SK-N-SH (cell line): Measurements from ENCODE around the gene KLHL33. TPM values are rescaled to one million over a fixed set of nuclear protein-coding genes. Genes with fewer than 3 reads are reported as not detected.
A peak's percentile ranks its signal among the peaks of the same experiment; 100 is the strongest.

ENCODE experiments used
- CTCF ChIA-PET: fragments of 300-600, 350-600 bp; formaldehyde crosslinking; extraction: SDS; loops from one replicate; lab custom pipeline; 2021; lab: Yijun Ruan, JAX
- POLR2A ChIA-PET: fragments of 350-600 bp; sonication (Branson Sonifier 250); formaldehyde crosslinking; extraction: SDS; loops from one replicate; lab custom pipeline; 2020; ENCODE audit warnings: antibody characterized with exemption, inconsistent platforms; lab: Yijun Ruan, JAX
- DNase-seq: peaks from one replicate; pipeline ENCODE4 v3.0.0; 2012
- H2AFZ ChIP-seq: fragments of 200-600 bp; sonication (generic); 2 replicates; pipeline ENCODE4 v1.8.1; 2016; ENCODE audit warnings: antibody characterized with exemption, mild to moderate bottlenecking, low read depth
- H3F3A ChIP-seq: fragments of 200-600 bp; sonication (generic); replicated peaks from 2 replicates; pipeline ENCODE3; 2016; ENCODE audit warnings: antibody characterized with exemption, mild to moderate bottlenecking; ENCODE audit not compliant: insufficient read depth
- H3K27ac ChIP-seq, 2 experiments: fragments of 200-500 bp in 1 of 2; fragments of 200-600 bp in 1 of 2; sonication (Bioruptor generic) in 1 of 2; sonication (generic), shearing (Covaris generic) in 1 of 2; 2 replicates each; pipeline versions ENCODE4 v1.5.1 to v1.6.1; 2014 to 2016; ENCODE audit warnings: low read depth in 2 of 2, inconsistent platforms in 1 of 2, low read length in 1 of 2, mild to moderate bottlenecking in 1 of 2, mixed read lengths in 1 of 2
- H3K27me3 ChIP-seq: fragments of 200-600 bp; sonication (generic), shearing (Covaris generic); 2 replicates; pipeline ENCODE4 v1.6.1; 2016; ENCODE audit warnings: mixed run types; ENCODE audit not compliant: insufficient read depth
- H3K36me3 ChIP-seq, 2 experiments: fragments of 200-500 bp in 1 of 2; fragments of 200-600 bp in 1 of 2; sonication (Bioruptor generic) in 1 of 2; sonication (generic) in 1 of 2; replicated peaks in 1 of 2; 2 replicates each; pipeline versions ENCODE3 to v1.5.1; 2014 to 2016; ENCODE audit warnings: low read length in 1 of 2, mild to moderate bottlenecking in 1 of 2; ENCODE audit not compliant: insufficient read depth in 2 of 2, control insufficient read depth in 1 of 2
- H3K4me1 ChIP-seq, 2 experiments: fragments of 200-500 bp in 1 of 2; fragments of 200-600 bp in 1 of 2; sonication (Bioruptor generic) in 1 of 2; sonication (generic), shearing (Covaris generic) in 1 of 2; 2 replicates each; pipeline versions ENCODE4 v1.5.1 to v1.6.1; 2014 to 2016; ENCODE audit warnings: low read depth in 1 of 2, low read length in 1 of 2, mixed run types in 1 of 2; ENCODE audit not compliant: insufficient read depth in 2 of 2, control insufficient read depth in 1 of 2
- H3K4me2 ChIP-seq: fragments of 200-600 bp; sonication (generic), shearing (Covaris generic); 2 replicates; pipeline ENCODE4 v1.6.1; 2017; ENCODE audit warnings: mixed run types
- H3K4me3 ChIP-seq, 2 experiments: fragments of 200-500 bp in 1 of 2; fragments of 200-600 bp in 1 of 2; sonication (Bioruptor generic) in 1 of 2; sonication (generic), shearing (Covaris generic) in 1 of 2; 2 replicates each; pipeline versions ENCODE4 v1.5.1 to v1.8.1; 2014 to 2016; ENCODE audit warnings: low read depth in 2 of 2, inconsistent platforms in 1 of 2, low read length in 1 of 2, mild to moderate bottlenecking in 1 of 2, mixed read lengths in 1 of 2, moderate library complexity in 1 of 2
- H3K79me2 ChIP-seq: fragments of 200-600 bp; sonication (generic); 2 replicates; pipeline ENCODE4 v1.8.1; 2017; ENCODE audit warnings: mild to moderate bottlenecking; ENCODE audit not compliant: insufficient read depth
- H3K9ac ChIP-seq: fragments of 200-600 bp; sonication (generic); 2 replicates; pipeline ENCODE4 v1.6.1; 2017; ENCODE audit warnings: mixed run types
- H3K9me2 ChIP-seq: fragments of 200-600 bp; sonication (generic); 2 replicates; pipeline ENCODE4 v1.6.1; 2017; ENCODE audit warnings: mixed run types
- H3K9me3 ChIP-seq: fragments of 200-600 bp; sonication (generic); 2 replicates; pipeline ENCODE4 v1.6.1; 2017; ENCODE audit warnings: mixed run types, mild to moderate bottlenecking, moderate library complexity
- H4K20me1 ChIP-seq: fragments of 200-600 bp; sonication (generic); 2 replicates; pipeline ENCODE4 v1.6.1; 2017; ENCODE audit warnings: mild to moderate bottlenecking, mixed run types; ENCODE audit not compliant: insufficient read depth
- CHD2 ChIP-seq: fragments of 150-350 bp; IDR thresholded peaks from 2 replicates; pipeline ENCODE4 v1.6.1; 2018; ENCODE audit warnings: low read length; ENCODE audit not compliant: partially characterized antibody
- FOSL2 ChIP-seq: IDR thresholded peaks from 2 replicates; pipeline ENCODE4 v1.4.0; 2012; ENCODE audit warnings: low read depth, mild to moderate bottlenecking, moderate library complexity, borderline replicate concordance
- FOXJ3 ChIP-seq: sonication (generic); formaldehyde crosslinking; IDR thresholded peaks from 2 replicates; pipeline ENCODE4 v1.5.1; 2020; ENCODE audit warnings: mild to moderate bottlenecking, missing genetic modification reagents
- FOXM1 ChIP-seq: IDR thresholded peaks from 2 replicates; pipeline ENCODE4 v1.4.0; 2012; ENCODE audit warnings: low read depth, mild to moderate bottlenecking
- GABPA ChIP-seq: IDR thresholded peaks from 2 replicates; pipeline ENCODE4 v1.4.0; 2012; ENCODE audit warnings: low read depth, mild to moderate bottlenecking
- GATA2 ChIP-seq: sonication (generic); formaldehyde crosslinking; IDR thresholded peaks from 2 replicates; pipeline ENCODE4 v1.5.0; 2020; ENCODE audit warnings: mild to moderate bottlenecking, missing genetic modification reagents
- IRF3 ChIP-seq: fragments of 150-350 bp; IDR thresholded peaks from 2 replicates; pipeline ENCODE4 v1.6.1; 2016; ENCODE audit warnings: mild to moderate bottlenecking, low read depth, low read length
- MAX ChIP-seq: IDR thresholded peaks from 2 replicates; pipeline ENCODE4 v1.4.0; 2012; ENCODE audit warnings: low read depth
- RAD21 ChIP-seq: IDR thresholded peaks from 2 replicates; pipeline ENCODE4 v1.6.1; 2012; ENCODE audit warnings: mild to moderate bottlenecking, low read length
- RFX5 ChIP-seq: IDR thresholded peaks from 2 replicates; pipeline ENCODE4 v1.6.1; 2012; ENCODE audit warnings: mild to moderate bottlenecking, improper control_type of control experiment, low read length
- RXRA ChIP-seq: IDR thresholded peaks from 2 replicates; pipeline ENCODE4 v1.4.0; 2012; ENCODE audit warnings: low read depth, mild to moderate bottlenecking, borderline replicate concordance
- SIN3A ChIP-seq: IDR thresholded peaks from 2 replicates; pipeline ENCODE4 v1.6.1; 2012; ENCODE audit warnings: low read depth, mild to moderate bottlenecking, low read length, moderate library complexity, borderline replicate concordance
- SMC3 ChIP-seq: IDR thresholded peaks from 2 replicates; pipeline ENCODE4 v1.6.1; 2012; ENCODE audit warnings: low read depth, low read length, improper control_type of control experiment
- TAF1 ChIP-seq: IDR thresholded peaks from 2 replicates; pipeline ENCODE4 v1.6.1; 2012; ENCODE audit warnings: low read depth, mild to moderate bottlenecking, low read length, moderate library complexity, borderline replicate concordance
- TEAD4 ChIP-seq: IDR thresholded peaks from 2 replicates; pipeline ENCODE4 v1.4.0; 2012; ENCODE audit warnings: mild to moderate bottlenecking, borderline replicate concordance; ENCODE audit not compliant: insufficient read depth
- USF1 ChIP-seq: IDR thresholded peaks from 2 replicates; pipeline ENCODE4 v1.4.0; 2012; ENCODE audit warnings: low read depth, borderline replicate concordance
- ZBTB33 ChIP-seq: IDR thresholded peaks from 2 replicates; pipeline ENCODE4 v1.4.0; 2012; ENCODE audit warnings: low read depth, borderline replicate concordance
- WGBS: methylation state at CpG from one replicate; pipeline ENCODE4 v1.1.6; 2017; ENCODE audit warnings: low lambda C conversion rate; 5-methylcytosine and 5-hydroxymethylcytosine counted together
- polyA plus RNA-seq, 3 experiments: library from polyadenylated mRNA; depleted of rRNA; stranded (reverse); fragments of >200 nt; gene quantifications; 2 replicates each; pipeline ENCODE4 v1.2.3, GENCODE V29; 2012

The KLHL33 gene
- polyA plus RNA-seq, 1 of the 3 experiments (the other 2 are of a cell fraction), result not detected

GRCh38 chr14:20438664-20439063 lies 2.7 kb upstream of the KLHL33 start:
- Histone ChIP-seq H3K27me3 (no peaks in the 10 kb centered on the region; the same call in 1 of the 2 replicates), H3K27ac (no peak overlapping the region), H3F3A (no peaks in the 10 kb centered on the region), H3K4me3 (no peak overlapping the region), H3K4me1 (no peaks in the 10 kb centered on the region), H4K20me1 (no peaks in the 10 kb centered on the region), H2AFZ (no peak overlapping the region), H3K4me2 (no peak overlapping the region), H3K79me2 (no peaks in the 10 kb centered on the region), H3K9me2 (no peaks in the 10 kb centered on the region), H3K9me3 (no peaks in the 10 kb centered on the region), H3K36me3 (no peaks in the 10 kb centered on the region), H3K9ac (no peak overlapping the region)
- no peak for TF ChIP-seq GATA2 (CRISPR knock-in tag)
- POLR2A ChIA-PET, result no interaction called here
- CTCF ChIA-PET, result no interaction called here
- 49% methylated on average over 7 of the region's 7 CpGs for WGBS
- DNase-seq, result no peak

GRCh38 chr14:20436363-20436755 lies 393 bp upstream of the KLHL33 start:
- H3K9me2 ChIP-seq, result no peaks in the 10 kb centered on the region
- H3K4me3 ChIP-seq, result no peak overlapping the region
- H3K9me3 ChIP-seq, result no peaks in the 10 kb centered on the region
- H3K4me2 ChIP-seq, result no peak overlapping the region
- no peak overlapping the region for H3K27ac ChIP-seq
- H3K9ac ChIP-seq, result no peak overlapping the region
- H4K20me1 ChIP-seq, result no peaks in the 10 kb centered on the region
- H2AFZ ChIP-seq, result no peak overlapping the region
- H3K79me2 ChIP-seq, result no peaks in the 10 kb centered on the region
- 76% methylated on average over 4 of the region's 4 CpGs for WGBS
- H3K36me3 ChIP-seq, result no peaks in the 10 kb centered on the region
- no peaks in the 10 kb centered on the region for H3F3A ChIP-seq
- no peak for DNase-seq
- POLR2A ChIA-PET, result no interaction called here
- CTCF ChIA-PET, result interaction anchor here (0.7 to 1.8 kb wide), 2 partner anchors 21 to 178 kb away, joined by 3 to 8 read pairs; no protein-coding TSS in a partner anchor
- no peaks in the 10 kb centered on the region; the same call in 1 of the 2 replicates for H3K27me3 ChIP-seq
- TF ChIP-seq USF1 (no peak), SIN3A (no peak), FOSL2 (peak; percentile 10; the same call in 1 of the 2 replicates), FOXJ3 (CRISPR knock-in tag) (no peak)
- H3K4me1 ChIP-seq, result no peaks in the 10 kb centered on the region

GRCh38 chr14:20434701-20435581 lies 1.0 kb downstream of the KLHL33 start:
- WGBS, result 79% methylated on average over 31 of the region's 44 CpGs
- no peaks in the 10 kb centered on the region for H3K9me2 ChIP-seq
- no peak overlapping the region for H3K4me2 ChIP-seq
- CTCF ChIA-PET, result interaction anchor here (1.0 to 1.8 kb wide), 2 partner anchors 19 to 20 kb away, joined by 3 to 8 read pairs; no protein-coding TSS in a partner anchor
- POLR2A ChIA-PET, result no interaction called here
- DNase-seq, result no peak
- no peak overlapping the region for H3K9ac ChIP-seq
- no peaks in the 10 kb centered on the region for H4K20me1 ChIP-seq
- H3K9me3 ChIP-seq, result no peaks in the 10 kb centered on the region
- no peaks in the 10 kb centered on the region for H3K79me2 ChIP-seq
- no peak overlapping the region for H3K4me3 ChIP-seq
- no peaks in the 10 kb centered on the region; the same call in 1 of the 2 replicates for H3K27me3 ChIP-seq
- H2AFZ ChIP-seq, result no peak overlapping the region
- H3K4me1 ChIP-seq, result peaks cover 0 to 2% of the 10 kb centered on the region in 2 experiments; a peak in 1 of 4 replicates
- no peaks in the 10 kb centered on the region for H3K36me3 ChIP-seq
- no peak overlapping the region for H3K27ac ChIP-seq
- no peaks in the 10 kb centered on the region for H3F3A ChIP-seq
- TF ChIP-seq RXRA (no peak), SMC3 (no peak), TAF1 (no peak), RAD21 (no peak), SIN3A (no peak), IRF3 (no peak), GABPA (no peak), ZBTB33 (no peak), CHD2 (no peak), RFX5 (no peak), TEAD4 (no peak), FOXM1 (no peak), MAX (no peak)
